ENCODE data around the gene NDUFB4. TPM values are rescaled to one million over a fixed set of nuclear protein-coding genes. Genes with fewer than 3 reads are reported as not detected.
"Not testable (repeated sequence)": the region's sequence is repeated elsewhere in the genome, so short reads cannot be mapped to it uniquely, and the experiment has no call there.

The NDUFB4 gene
- total and polyA plus RNA-seq, 3 donors from 2014 or later: 113 to 279 (median 117) TPM

GRCh38 chr3:120636795-120637401 lies 40.8 kb downstream of the NDUFB4 start:
- H3K4me3 ChIP-seq: no peak overlapping the region
- TF ChIP-seq POLR2A (IDR thresholded peaks at IDR 0.05) (no peak), CTCF (IDR thresholded peaks at IDR 0.05) (no peak)
- H3K27ac ChIP-seq: no peak overlapping the region
- H3K9me3 ChIP-seq: no peaks in the 10 kb centered on the region
- no peak for DNase-seq
- WGBS, 2 donors: 85 to 86% methylated on average over 2 of the region's 2 CpGs
- H3K27me3 ChIP-seq: no peaks in the 10 kb centered on the region
- H3K36me3 ChIP-seq (ENCODE audit: low read depth, missing control alignments): no peaks in the 10 kb centered on the region
- no peaks in the 10 kb centered on the region for H3K4me1 ChIP-seq
- intact Hi-C loops (cut with DNase I; ENCODE audit: low total_unique reads): no loop called here

- Histone ChIP-seq H3K36me3 (ENCODE audit: low read depth, missing control alignments) (no peaks in the 10 kb centered on the region), H3K27me3 (no peaks in the 10 kb centered on the region), H3K4me3 (no peak overlapping the region), H3K4me1 (no peaks in the 10 kb centered on the region), H3K9me3 (no peaks in the 10 kb centered on the region), H3K27ac (no peak overlapping the region)
- 93 to 97% methylated on average over 6 of the region's 6 CpGs for WGBS, 2 donors
- no peak for TF ChIP-seq POLR2A (IDR thresholded peaks at IDR 0.05)
- no peak for TF ChIP-seq CTCF (IDR thresholded peaks at IDR 0.05)
- intact Hi-C loops (cut with DNase I; ENCODE audit: low total_unique reads): no loop called here
- no peak for DNase-seq
Observed at GRCh38 chr3:120637851-120638559, 41.9 kb downstream of the NDUFB4 start.

GRCh38 chr3:120638820-120639219 lies 42.7 kb downstream of the NDUFB4 start:
- H3K4me3 ChIP-seq; H3K9me3 ChIP-seq; H3K4me1 ChIP-seq; H3K27ac ChIP-seq; H3K27me3 ChIP-seq; intact Hi-C loops (cut with DNase I; ENCODE audit: low total_unique reads); DNase-seq; H3K36me3 ChIP-seq (ENCODE audit: low read depth, missing control alignments): not testable (repeated sequence)
- WGBS, 2 donors: 93 to 95% methylated on average over 4 of the region's 4 CpGs

- Histone ChIP-seq H3K36me3 (ENCODE audit: low read depth, missing control alignments) (no peaks in the 10 kb centered on the region), H3K27ac (no peak overlapping the region), H3K4me1 (no peaks in the 10 kb centered on the region), H3K4me3 (no peak overlapping the region), H3K27me3 (no peaks in the 10 kb centered on the region), H3K9me3 (no peaks in the 10 kb centered on the region)
- DNase-seq: no peak
- TF ChIP-seq CTCF (IDR thresholded peaks at IDR 0.05) (no peak), POLR2A (IDR thresholded peaks at IDR 0.05) (no peak)
- WGBS, 2 donors: 83 to 98% methylated on average over 1 of the region's 1 CpG
- intact Hi-C loops (cut with DNase I; ENCODE audit: low total_unique reads): no loop called here
Observed at GRCh38 chr3:120640231-120640630, 44.1 kb downstream of the NDUFB4 start.

- Histone ChIP-seq H3K4me3 (no peak overlapping the region), H3K4me1 (no peaks in the 10 kb centered on the region), H3K9me3 (no peaks in the 10 kb centered on the region), H3K27me3 (no peaks in the 10 kb centered on the region), H3K27ac (no peak overlapping the region), H3K36me3 (ENCODE audit: low read depth, missing control alignments) (no peaks in the 10 kb centered on the region)
- WGBS, 2 donors: 78 to 82% methylated on average over 2 of the region's 2 CpGs
- intact Hi-C loops (cut with DNase I; ENCODE audit: low total_unique reads): no loop called here
- no peak for TF ChIP-seq POLR2A (IDR thresholded peaks at IDR 0.05)
- TF ChIP-seq CTCF (IDR thresholded peaks at IDR 0.05): no peak
- no peak for DNase-seq
Observed at GRCh38 chr3:120641696-120642246, 45.6 kb downstream of the NDUFB4 start.
